K562 (cell line): ENCODE results near the gene VPS41. TPM values are rescaled to one million over a fixed set of nuclear protein-coding genes. Genes with fewer than 3 reads are reported as not detected.

Source experiments
- BHLHE40 ChIP-seq: IDR thresholded peaks from 2 replicates; pipeline ENCODE4 v1.6.1; 2011; ENCODE audit warnings: low read length, improper control_type of control experiment
- BRF1 ChIP-seq: IDR thresholded peaks from 3 replicates; pipeline ENCODE4 v1.6.1; 2011; ENCODE audit warnings: borderline replicate concordance, mild to moderate bottlenecking; ENCODE audit not compliant: insufficient read length; ENCODE audit errors: extremely low read depth
- CXXC5 ChIP-seq: fragments of 250-450 bp; sonication (Bioruptor Pico); IDR thresholded peaks from 2 replicates; pipeline ENCODE4 v1.8.0; 2022; ENCODE audit warnings: inconsistent platforms, mild to moderate bottlenecking, moderate library complexity
- FOXO4 ChIP-seq: fragments of 450-650 bp; formaldehyde crosslinking; IDR thresholded peaks from 2 replicates; pipeline ENCODE4 v1.4.0; 2020; ENCODE audit warnings: mild to moderate bottlenecking, moderate library complexity
- GATAD2B ChIP-seq: fragments of 450-650 bp; IDR thresholded peaks from 2 replicates; pipeline ENCODE4 v1.6.1; 2017; ENCODE audit warnings: mild to moderate bottlenecking, borderline replicate concordance
- HMG20A ChIP-seq: fragments of 450-650 bp; formaldehyde crosslinking; conservative IDR thresholded peaks from 2 replicates; pipeline ENCODE4 v1.4.0; 2020; ENCODE audit warnings: mild to moderate bottlenecking, mixed read lengths
- KDM4B ChIP-seq, 2 experiments: fragments of 450-650 bp in 1 of 2; sonication (generic) in 1 of 2; IDR thresholded peaks; 2 replicates each; pipeline ENCODE4 v1.6.1; 2016 to 2017; ENCODE audit warnings: borderline replicate concordance in 2 of 2, antibody characterized with exemption in 1 of 2, low read depth in 1 of 2, mild to moderate bottlenecking in 1 of 2
- MECOM ChIP-seq: fragments of 250-450 bp; sonication (Bioruptor Pico); IDR thresholded peaks from 2 replicates; pipeline ENCODE4 v1.8.0; 2022; ENCODE audit warnings: inconsistent platforms
- MLX ChIP-seq, 2 experiments: fragments of 450-650 bp in 1 of 2; sonication (generic) in 1 of 2; formaldehyde crosslinking; conservative IDR thresholded peaks; 2 replicates each; pipeline versions ENCODE4 v1.4.0 to v1.8.1; 2020 to 2022; ENCODE audit warnings: mild to moderate bottlenecking in 1 of 2, missing genetic modification reagents in 1 of 2
- NFYB ChIP-seq: IDR thresholded peaks from 2 replicates; pipeline ENCODE4 v1.6.1; 2011; ENCODE audit warnings: mild to moderate bottlenecking, moderate library complexity; ENCODE audit not compliant: insufficient read length; ENCODE audit errors: extremely low read depth
- POLR3G ChIP-seq: IDR thresholded peaks from 2 replicates; pipeline ENCODE4 v1.6.1; 2011; ENCODE audit not compliant: insufficient read length, insufficient replicate concordance; ENCODE audit errors: extremely low read depth
- RBM39 ChIP-seq: fragments of 200-400 bp; formaldehyde crosslinking; optimal IDR thresholded peaks from 2 replicates; pipeline ENCODE3; 2018; ENCODE audit warnings: low read depth, low read length
- SLC30A9 ChIP-seq: fragments of 250-450 bp; sonication (Bioruptor Pico); IDR thresholded peaks from 2 replicates; pipeline ENCODE4 v1.8.0; 2022; ENCODE audit warnings: mild to moderate bottlenecking, moderate library complexity
- SMARCA4 ChIP-seq: fragments of 450-650 bp; IDR thresholded peaks from 2 replicates; pipeline ENCODE4 v1.6.1; 2016
- TAF15 ChIP-seq: fragments of 200-400 bp; formaldehyde crosslinking; IDR thresholded peaks from 2 replicates; pipeline ENCODE4 v1.6.1; 2017; ENCODE audit warnings: mild to moderate bottlenecking, low read depth, low read length, moderate library complexity
- UBTF ChIP-seq, 2 experiments: IDR thresholded peaks; 2 replicates each; pipeline ENCODE4 v1.6.1; 2012; ENCODE audit warnings: improper control_type of control experiment in 2 of 2, low read depth in 2 of 2, low read length in 2 of 2, borderline replicate concordance in 1 of 2
- ZBTB11 ChIP-seq, 3 experiments: fragments of 200-800 bp in 1 of 3; fragments of 250-450 bp in 1 of 3; fragments of 450-650 bp in 1 of 3; sonication (Bioruptor Pico) in 1 of 3; sonication (Bioruptor generic) in 1 of 3; formaldehyde crosslinking in 1 of 3; IDR thresholded peaks; 2 replicates each; pipeline versions ENCODE4 v1.6.1 to v1.8.0; 2016 to 2022; ENCODE audit warnings: mild to moderate bottlenecking in 2 of 3, missing genetic modification characterization in 2 of 3, missing compliant biosample characterization in 1 of 3, moderate library complexity in 1 of 3
- ZNF134 ChIP-seq: fragments of 250-450 bp; sonication (Bioruptor Pico); conservative IDR thresholded peaks from 2 replicates; pipeline ENCODE4 v1.4.0; 2020
- ZNF146 ChIP-seq: IDR thresholded peaks from one replicate; pipeline ENCODE4 v1.6.1; 2018; ENCODE audit warnings: missing compliant biosample characterization; ENCODE audit not compliant: unreplicated experiment
- ZNF232 ChIP-seq: sonication (generic); formaldehyde crosslinking; IDR thresholded peaks from 2 replicates; pipeline ENCODE4 v1.8.0; 2022; ENCODE audit warnings: mild to moderate bottlenecking, missing genetic modification reagents
- polyA plus RNA-seq, 8 experiments: library from polyadenylated mRNA; depleted of rRNA in 4 of 8; stranded (reverse) in 5 of 8; unstranded in 3 of 8; fragments of >200 nt; fragmentation: Nextera tagmentation in 2 of 8; fragmentation: Illumina TruSeq in 1 of 8; extraction: Ambion mirVana in 2 of 8; extraction: Trizol in 1 of 8; gene quantifications; 2 replicates each; pipeline versions ENCODE4 v1.2.1 to v1.2.3, GENCODE V29; 2011 to 2014; ENCODE audit warnings: inconsistent platforms in 1 of 8, missing spikeins in 1 of 8
- total RNA-seq, 7 experiments: library from RNA; depleted of rRNA in 6 of 7; stranded (reverse); fragments of >200 nt in 6 of 7; fragmentation: Illumina TruSeq in 2 of 7; extraction: Trizol in 2 of 7; gene quantifications; 2 replicates each; pipeline versions ENCODE4 v1.2.1 to v1.2.3, GENCODE V29; 2011 to 2021; ENCODE audit warnings: low replicate concordance in 1 of 7

The VPS41 gene
- total and polyA plus RNA-seq, 9 of the 15 experiments (the other 6 are each of a cell fraction or from before 2014, with no cell fraction given) = 17.7 to 46.8 (median 32.1) TPM

GRCh38 chr7:38908759-38909335, at the start of gene VPS41 (continued):
- TF ChIP-seq GATAD2B = no peak
- TF ChIP-seq UBTF (IDR thresholded peaks at IDR 0.05; ENCODE audit: borderline replicate concordance in 1 of 2, low read depth in 2 of 2, low read length in 2 of 2) = no peak
- no peak for TF ChIP-seq TAF15
- TF ChIP-seq RBM39 = no peak
- no peak for TF ChIP-seq MLX (CRISPR knock-in tag; conservative IDR thresholded peaks at IDR 0.05)
- TF ChIP-seq CXXC5 (CRISPR knock-in tag) = peak; percentile 64
- no peak for TF ChIP-seq POLR3G
- TF ChIP-seq SMARCA4 = no peak
- no peak for TF ChIP-seq FOXO4 (CRISPR knock-in tag)
- TF ChIP-seq ZNF146 (CRISPR knock-in tag) = no peak
- TF ChIP-seq BRF1 = no peak
- TF ChIP-seq HMG20A (CRISPR knock-in tag) = no peak
- no peak for TF ChIP-seq SLC30A9 (CRISPR knock-in tag)
- TF ChIP-seq NFYB = no peak
- TF ChIP-seq ZNF232 (CRISPR knock-in tag) = no peak
- TF ChIP-seq ZNF134 (CRISPR knock-in tag) = no peak
- TF ChIP-seq BHLHE40 = peak; percentile 63
- TF ChIP-seq KDM4B (IDR thresholded peaks at IDR 0.05; ENCODE audit: borderline replicate concordance in 2 of 2, low read depth in 1 of 2) = no peak
- TF ChIP-seq MECOM = no peak
- TF ChIP-seq ZBTB11 (CRISPR knock-in tag; IDR thresholded peaks at IDR 0.05) = peak in 1 of 3 experiments; percentile 45; a peak in 1 of 6 replicates
